OCI-LY1 (cell line): Measurements from ENCODE around the gene SEPHS2.

Experiments
- EZH2 ChIP-seq: fragments of 200-600 bp; sonication (generic), shearing (Covaris generic); IDR thresholded peaks from 2 replicates; pipeline ENCODE4 v1.8.0; 2017; ENCODE audit warnings: borderline replicate concordance, mixed run types, mild to moderate bottlenecking, antibody characterized with exemption, low read length, moderate library complexity, mixed read lengths
- TF ChIP-seq, protein P1 (sequence below): fragments of 200-600 bp; sonication (generic), shearing (Covaris generic); IDR thresholded peaks from 2 replicates; pipeline ENCODE4 v1.5.1; 2017; ENCODE audit warnings: mild to moderate bottlenecking, antibody characterized with exemption, low read length, moderate library complexity, mixed read lengths

DNA sequence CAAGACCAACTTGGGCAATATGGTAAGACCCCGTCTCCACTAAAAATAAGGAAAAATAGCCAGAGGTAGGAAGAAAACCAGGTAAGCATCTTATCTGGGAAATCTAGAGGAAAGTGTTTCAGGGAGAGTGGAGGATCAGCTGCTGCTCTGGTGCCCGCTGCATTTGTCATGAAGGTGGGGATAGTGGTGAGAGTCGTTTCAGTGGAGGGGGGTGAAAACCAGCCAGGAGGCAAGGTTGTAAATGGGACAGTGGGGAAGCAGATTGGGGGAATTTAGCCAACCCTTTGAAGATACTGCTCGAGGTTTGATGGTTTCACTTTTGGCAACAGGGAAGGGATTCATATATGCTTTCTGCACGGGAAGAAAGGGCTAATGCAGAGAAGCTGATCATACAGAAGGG is 24.7 kb downstream of the SEPHS2 start:
- TF ChIP-seq, protein P1, sequence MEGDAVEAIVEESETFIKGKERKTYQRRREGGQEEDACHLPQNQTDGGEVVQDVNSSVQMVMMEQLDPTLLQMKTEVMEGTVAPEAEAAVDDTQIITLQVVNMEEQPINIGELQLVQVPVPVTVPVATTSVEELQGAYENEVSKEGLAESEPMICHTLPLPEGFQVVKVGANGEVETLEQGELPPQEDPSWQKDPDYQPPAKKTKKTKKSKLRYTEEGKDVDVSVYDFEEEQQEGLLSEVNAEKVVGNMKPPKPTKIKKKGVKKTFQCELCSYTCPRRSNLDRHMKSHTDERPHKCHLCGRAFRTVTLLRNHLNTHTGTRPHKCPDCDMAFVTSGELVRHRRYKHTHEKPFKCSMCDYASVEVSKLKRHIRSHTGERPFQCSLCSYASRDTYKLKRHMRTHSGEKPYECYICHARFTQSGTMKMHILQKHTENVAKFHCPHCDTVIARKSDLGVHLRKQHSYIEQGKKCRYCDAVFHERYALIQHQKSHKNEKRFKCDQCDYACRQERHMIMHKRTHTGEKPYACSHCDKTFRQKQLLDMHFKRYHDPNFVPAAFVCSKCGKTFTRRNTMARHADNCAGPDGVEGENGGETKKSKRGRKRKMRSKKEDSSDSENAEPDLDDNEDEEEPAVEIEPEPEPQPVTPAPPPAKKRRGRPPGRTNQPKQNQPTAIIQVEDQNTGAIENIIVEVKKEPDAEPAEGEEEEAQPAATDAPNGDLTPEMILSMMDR: no peak
- no peak for TF ChIP-seq EZH2
